Lower lobe of right lung (tissue), 2 donors: ENCODE results near the gene PDE7B. TPM values are rescaled to one million over a fixed set of nuclear protein-coding genes. Genes with fewer than 3 reads are reported as not detected.

Experiments used
- ATAC-seq, 2 donors: fragments of 200-7000 bp; cut with Tn5 transposase; one replicate each; pipeline ENCODE4 v1.9.1; 2020 to 2022; ENCODE audit warnings: mild to moderate bottlenecking in 2 of 2, moderate library complexity in 2 of 2
- DNase-seq: peaks from one replicate; pipeline ENCODE4 v3.0.0-alpha.2; 2020
- H3K27ac ChIP-seq: fragments of 200-600 bp; one replicate; pipeline ENCODE4 v1.8.0; 2022
- H3K27me3 ChIP-seq: fragments of 200-600 bp; one replicate; pipeline ENCODE4 v1.8.0; 2022; ENCODE audit warnings: low read depth
- H3K36me3 ChIP-seq: fragments of 200-600 bp; one replicate; pipeline ENCODE4 v1.8.0; 2022; ENCODE audit warnings: mild to moderate bottlenecking
- H3K4me1 ChIP-seq: fragments of 200-600 bp; one replicate; pipeline ENCODE4 v1.8.0; 2022
- H3K4me3 ChIP-seq: fragments of 200-600 bp; one replicate; pipeline ENCODE4 v1.8.0; 2022; ENCODE audit warnings: mild to moderate bottlenecking
- H3K9me3 ChIP-seq: fragments of 200-600 bp; one replicate; pipeline ENCODE4 v1.8.0; 2022
- CTCF ChIP-seq: fragments of 200-600 bp; IDR thresholded peaks from one replicate; pipeline ENCODE4 v1.8.0; 2022; ENCODE audit warnings: antibody characterized with exemption, mild to moderate bottlenecking
- intact Hi-C: fragments of 100-400 bp; cut with DNase I; formaldehyde crosslinking; loops from one replicate; pipeline ENCODE4 v1.11.0; 2022
- total RNA-seq: library from RNA; stranded (reverse); fragmentation: NEBNext Ultra II Directional; extraction: Animal tissue kit (Norgen Biotek cat#: 25700); gene quantifications from one replicate; pipeline ENCODE4 v1.2.1, GENCODE V29; 2021
- donor health status: DM: no; HTN: yes; CAD: no; lungs with severe emphysema.

The PDE7B gene
- total RNA-seq, 1 donor from 2014 or later: 2.2 TPM

- no peak for DNase-seq
- Histone ChIP-seq H3K4me1 (no peaks in the 10 kb centered on the region), H3K4me3 (no peak overlapping the region), H3K9me3 (no peaks in the 10 kb centered on the region), H3K27me3 (no peaks in the 10 kb centered on the region), H3K36me3 (no peaks in the 10 kb centered on the region), H3K27ac (no peak overlapping the region)
- no peak for ATAC-seq
- intact Hi-C loops: no loop called here
- no peak for TF ChIP-seq CTCF
Measured at GRCh38 chr6:135935941-135936601, 84.6 kb downstream of the PDE7B start.

GRCh38 chr6:135936606-135937005, 85.1 kb downstream of the PDE7B start:
- no peaks in the 10 kb centered on the region for H3K36me3 ChIP-seq
- ATAC-seq (no peak), DNase-seq (no peak)
- no peak for TF ChIP-seq CTCF
- H3K27me3 ChIP-seq: no peaks in the 10 kb centered on the region
- no peaks in the 10 kb centered on the region for H3K4me1 ChIP-seq
- H3K27ac ChIP-seq: no peak overlapping the region
- intact Hi-C loops: no loop called here
- H3K9me3 ChIP-seq: no peaks in the 10 kb centered on the region
- H3K4me3 ChIP-seq: no peak overlapping the region

GRCh38 chr6:135937106-135937505, 85.6 kb downstream of the PDE7B start:
- DNase-seq: no peak
- intact Hi-C loops: no loop called here
- Histone ChIP-seq H3K4me1 (no peaks in the 10 kb centered on the region), H3K27ac (no peak overlapping the region), H3K9me3 (no peaks in the 10 kb centered on the region), H3K36me3 (no peaks in the 10 kb centered on the region), H3K27me3 (no peaks in the 10 kb centered on the region), H3K4me3 (no peak overlapping the region)
- no peak for ATAC-seq
- no peak for TF ChIP-seq CTCF

GRCh38 chr6:135938576-135939207, 87.2 kb downstream of the PDE7B start:
- H3K36me3 ChIP-seq: no peaks in the 10 kb centered on the region
- ATAC-seq: peak; percentile 41 to 49
- intact Hi-C loops: no loop called here
- H3K27ac ChIP-seq: no peak overlapping the region
- no peak for DNase-seq
- TF ChIP-seq CTCF: peak; percentile 28
- H3K9me3 ChIP-seq: no peaks in the 10 kb centered on the region
- H3K4me3 ChIP-seq: no peak overlapping the region
- no peaks in the 10 kb centered on the region for H3K4me1 ChIP-seq
- H3K27me3 ChIP-seq: no peaks in the 10 kb centered on the region

- ATAC-seq: peak in 1 of 2 donors; percentile 29
- Histone ChIP-seq H3K27me3 (no peaks in the 10 kb centered on the region), H3K4me3 (no peak overlapping the region), H3K4me1 (no peaks in the 10 kb centered on the region), H3K9me3 (no peaks in the 10 kb centered on the region), H3K36me3 (no peaks in the 10 kb centered on the region), H3K27ac (no peak overlapping the region)
- intact Hi-C loops: no loop called here
- DNase-seq: no peak
- TF ChIP-seq CTCF: no peak
Measured at GRCh38 chr6:135939208-135939591, 87.7 kb downstream of the PDE7B start.
